ENCODE results near the gene IRS1. TPM values are rescaled to one million over a fixed set of nuclear protein-coding genes. Genes with fewer than 3 reads are reported as not detected.

IRS1 gene
- total and polyA plus RNA-seq, 2 experiments from 2014 or later = 10.9 to 25.6 TPM

- Histone ChIP-seq H3K4me2 (peak overlapping the region; percentile 52), H3K27ac (peak overlapping the region; percentile 76), H3K27me3 (no peaks in the 10 kb centered on the region), H3K4me3 (no peak overlapping the region), H4K20me1 (ENCODE audit: insufficient read depth, poor library complexity, severe bottlenecking) (no peaks in the 10 kb centered on the region), H3K79me2 (peaks cover 89% of the 10 kb centered on the region), H3K4me1 (ENCODE audit: insufficient read depth) (peaks cover 16% of the 10 kb centered on the region), H2AFZ (no peak overlapping the region), H3K9me3 (ENCODE audit: low read depth) (no peaks in the 10 kb centered on the region), H3K36me3 (replicated peaks; ENCODE audit: insufficient read depth, low read depth) (peaks cover 6% of the 10 kb centered on the region), H3K9me2 (replicated peaks; ENCODE audit: insufficient read depth) (no peaks in the 10 kb centered on the region)
- WGBS (ENCODE audit: low lambda C conversion rate, missing lambda C conversion rate) = 62% methylated on average over 5 of the region's 5 CpGs
- TF ChIP-seq CTCF (IDR thresholded peaks at IDR 0.05; ENCODE audit: poor library complexity) = no peak
- no peak for TF ChIP-seq EZH2 (IDR thresholded peaks at IDR 0.05; ENCODE audit: borderline replicate concordance)
- TF ChIP-seq EZH2phosphoT487 (IDR thresholded peaks at IDR 0.05; ENCODE audit: low read depth, severe bottlenecking, unreplicated experiment) = no peak
- peak; percentile 42 for DNase-seq (ENCODE audit: low spot score)
Observed at GRCh38 chr2:226782092-226782713, 17.4 kb downstream of the IRS1 start.

DNA sequence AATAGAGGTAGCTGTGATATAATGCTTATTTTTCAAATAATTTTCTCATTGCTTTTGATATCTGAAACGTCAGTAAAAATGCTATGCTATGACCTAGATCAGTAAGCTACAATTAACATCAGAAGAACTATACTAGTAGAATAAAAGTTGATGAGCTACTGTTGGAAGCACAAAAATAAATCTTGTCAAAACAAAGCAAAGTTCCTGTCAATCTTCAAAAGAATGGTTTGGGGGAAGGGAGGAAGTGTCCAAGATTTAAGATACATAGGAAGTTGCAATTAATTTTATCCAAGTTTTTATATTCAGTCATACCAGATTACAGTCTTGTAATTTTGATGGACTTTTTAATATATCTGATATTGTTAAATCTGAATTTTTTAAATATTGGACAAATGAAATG, 19.2 kb downstream of the IRS1 start:
- WGBS (ENCODE audit: low lambda C conversion rate, missing lambda C conversion rate) = 89% methylated on average over 1 of the region's 1 CpG
- no peak for TF ChIP-seq EZH2phosphoT487 (IDR thresholded peaks at IDR 0.05; ENCODE audit: low read depth, severe bottlenecking, unreplicated experiment)
- TF ChIP-seq EZH2 (IDR thresholded peaks at IDR 0.05; ENCODE audit: borderline replicate concordance) = no peak
- no peak for TF ChIP-seq CTCF (IDR thresholded peaks at IDR 0.05; ENCODE audit: poor library complexity)
- Histone ChIP-seq H3K4me3 (no peak overlapping the region), H3K9me2 (replicated peaks; ENCODE audit: insufficient read depth) (no peaks in the 10 kb centered on the region), H4K20me1 (ENCODE audit: insufficient read depth, poor library complexity, severe bottlenecking) (no peaks in the 10 kb centered on the region), H2AFZ (no peak overlapping the region), H3K4me2 (no peak overlapping the region), H3K79me2 (peaks cover 89% of the 10 kb centered on the region), H3K27ac (peak overlapping the region; percentile 76), H3K27me3 (no peaks in the 10 kb centered on the region), H3K9me3 (ENCODE audit: low read depth) (peaks cover under 1% of the 10 kb centered on the region), H3K36me3 (replicated peaks; ENCODE audit: insufficient read depth, low read depth) (peaks cover 6% of the 10 kb centered on the region), H3K4me1 (ENCODE audit: insufficient read depth) (peaks cover 16% of the 10 kb centered on the region)
- DNase-seq (ENCODE audit: low spot score) = no peak

DNA sequence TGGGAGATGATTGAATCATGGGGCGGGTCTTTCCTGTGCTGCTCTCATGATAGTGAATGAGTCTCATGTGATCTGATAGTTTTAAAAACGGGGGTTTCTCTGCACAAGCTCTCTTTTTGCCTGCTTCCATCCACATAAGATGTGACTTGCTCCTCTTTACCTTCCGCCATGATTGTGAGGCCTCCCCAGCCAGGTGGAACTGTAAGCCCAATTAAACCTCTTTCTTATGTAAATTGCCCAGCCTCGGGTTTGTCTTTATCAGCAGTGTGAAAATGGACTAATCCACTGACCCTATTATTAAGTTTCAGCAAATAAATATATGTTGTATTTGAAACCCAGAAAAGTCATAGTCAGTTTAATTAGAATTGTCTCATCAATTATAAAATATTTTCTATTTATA, 22.0 kb downstream of the IRS1 start:
- no peaks in the 10 kb centered on the region for H3K27me3 ChIP-seq
- H4K20me1 ChIP-seq (ENCODE audit: insufficient read depth, poor library complexity, severe bottlenecking) = no peaks in the 10 kb centered on the region
- no peak overlapping the region for H3K4me3 ChIP-seq
- no peak for DNase-seq (ENCODE audit: low spot score)
- H3K4me2 ChIP-seq = no peak overlapping the region
- H3K27ac ChIP-seq = no peak overlapping the region
- no peaks in the 10 kb centered on the region for H3K9me2 ChIP-seq (replicated peaks; ENCODE audit: insufficient read depth)
- no peak overlapping the region for H2AFZ ChIP-seq
- peaks cover 26% of the 10 kb centered on the region for H3K4me1 ChIP-seq (ENCODE audit: insufficient read depth)
- no peaks in the 10 kb centered on the region for H3K36me3 ChIP-seq (replicated peaks; ENCODE audit: insufficient read depth, low read depth)
- H3K79me2 ChIP-seq = peaks cover 82% of the 10 kb centered on the region
- no peak for TF ChIP-seq EZH2 (IDR thresholded peaks at IDR 0.05; ENCODE audit: borderline replicate concordance)
- no peak for TF ChIP-seq CTCF (IDR thresholded peaks at IDR 0.05; ENCODE audit: poor library complexity)
- no peak for TF ChIP-seq EZH2phosphoT487 (IDR thresholded peaks at IDR 0.05; ENCODE audit: low read depth, severe bottlenecking, unreplicated experiment)
- WGBS (ENCODE audit: low lambda C conversion rate, missing lambda C conversion rate) = 81% methylated on average over 4 of the region's 4 CpGs
- H3K9me3 ChIP-seq (ENCODE audit: low read depth) = peaks cover 10% of the 10 kb centered on the region

All from hepatocyte (in vitro differentiated cells).